IMR-90 (cell line): ENCODE data around the gene PAQR4. TPM values are rescaled to one million over a fixed set of nuclear protein-coding genes. Genes with fewer than 3 reads are reported as not detected.

Experiments
- ATAC-seq: fragments of 200-7000 bp; cut with Tn5 transposase; 2 replicates; pipeline ENCODE4 v1.9.1; 2020; ENCODE audit warnings: low read depth, mild to moderate bottlenecking, moderate library complexity
- BruUV-seq: library from RNA; stranded (reverse); fragments of 400-500 nt; replicated peaks from 2 replicates; lab custom pipeline; 2021; lab: Mats Ljungman, UMichigan
- CTCF ChIA-PET: fragments of 300-600 bp; formaldehyde crosslinking; extraction: SDS; loops from one replicate; lab custom pipeline; 2021; ENCODE audit warnings: antibody characterized with exemption; lab: Yijun Ruan, JAX
- POLR2A ChIA-PET: fragments of 300-600 bp; sonication (Branson Sonifier 250); formaldehyde crosslinking; loops from one replicate; lab custom pipeline; 2022; ENCODE audit warnings: antibody characterized with exemption; ENCODE audit not compliant: unreplicated experiment; lab: Charles Lee
- DNase-seq: peaks from one replicate; pipeline ENCODE4 v3.0.0; 2013
- H2AFZ ChIP-seq: replicated peaks from 2 replicates; pipeline ENCODE3; 2013; ENCODE audit warnings: low read length, mild to moderate bottlenecking; ENCODE audit not compliant: poor library complexity
- H2AK5ac ChIP-seq: 2 replicates; pipeline ENCODE4 v1.6.1; 2013; ENCODE audit warnings: low read depth, low read length, inconsistent platforms
- H2AK9ac ChIP-seq: replicated peaks from 2 replicates; pipeline ENCODE3; 2013; ENCODE audit warnings: mild to moderate bottlenecking, low read depth, low read length, moderate library complexity; ENCODE audit not compliant: poor library complexity
- H2BK120ac ChIP-seq: 2 replicates; pipeline ENCODE4 v1.6.1; 2013; ENCODE audit warnings: low read depth, low read length, inconsistent platforms
- H2BK15ac ChIP-seq: 3 replicates; pipeline ENCODE4 v1.6.1; 2013; ENCODE audit warnings: low read depth, low read length, inconsistent platforms
- H2BK20ac ChIP-seq: 2 replicates; pipeline ENCODE4 v1.6.1; 2013; ENCODE audit warnings: low read depth, mild to moderate bottlenecking, inconsistent platforms, low read length, moderate library complexity
- H2BK5ac ChIP-seq: 2 replicates; pipeline ENCODE4 v1.6.1; 2013; ENCODE audit warnings: mild to moderate bottlenecking, low read depth, low read length, inconsistent platforms; ENCODE audit not compliant: poor library complexity, severe bottlenecking
- H3K14ac ChIP-seq: replicated peaks from 2 replicates; pipeline ENCODE4 v1.6.1; 2013; ENCODE audit warnings: low read depth, low read length, inconsistent platforms
- H3K18ac ChIP-seq: 2 replicates; pipeline ENCODE4 v1.6.1; 2013; ENCODE audit warnings: low read depth, low read length, control low read depth
- H3K23ac ChIP-seq: 2 replicates; pipeline ENCODE4 v1.6.1; 2013; ENCODE audit warnings: low read depth, low read length, inconsistent platforms
- H3K27ac ChIP-seq: 2 replicates; pipeline ENCODE4 v1.5.1; 2013; ENCODE audit warnings: mild to moderate bottlenecking, control low read depth, low read length; ENCODE audit not compliant: insufficient read depth
- H3K27me3 ChIP-seq: 2 replicates; pipeline ENCODE4 v1.6.1; 2013; ENCODE audit warnings: low read length; ENCODE audit not compliant: control insufficient read depth, insufficient read depth
- H3K36me3 ChIP-seq: 2 replicates; pipeline ENCODE4 v1.6.1; 2013; ENCODE audit warnings: low read length, mixed read lengths; ENCODE audit not compliant: control insufficient read depth, insufficient read depth
- H3K4ac ChIP-seq: 2 replicates; pipeline ENCODE4 v1.6.1; 2013; ENCODE audit warnings: low read depth, low read length, inconsistent platforms
- H3K4me1 ChIP-seq: 2 replicates; pipeline ENCODE4 v1.6.1; 2013; ENCODE audit warnings: low read length, mixed read lengths; ENCODE audit not compliant: control insufficient read depth, insufficient read depth
- H3K4me2 ChIP-seq: 2 replicates; pipeline ENCODE4 v1.6.1; 2013; ENCODE audit warnings: low read depth, mild to moderate bottlenecking, control low read depth, low read length, moderate library complexity
- H3K4me3 ChIP-seq: 2 replicates; pipeline ENCODE4 v1.5.1; 2013; ENCODE audit warnings: low read depth, mild to moderate bottlenecking, control low read depth, low read length, moderate library complexity; ENCODE audit not compliant: insufficient read depth
- H3K56ac ChIP-seq: 2 replicates; pipeline ENCODE4 v1.6.1; 2013; ENCODE audit warnings: low read length, inconsistent platforms; ENCODE audit not compliant: insufficient read depth; ENCODE audit errors: extremely low read depth
- H3K79me1 ChIP-seq, 2 experiments: 2 replicates each; pipeline ENCODE4 v1.6.1; 2013; ENCODE audit warnings: low read length in 2 of 2, inconsistent platforms in 1 of 2, low read depth in 1 of 2
- H3K9ac ChIP-seq: 2 replicates; pipeline ENCODE4 v1.6.1; 2013; ENCODE audit warnings: low read depth, low read length, control low read depth
- H3K9me1 ChIP-seq: 2 replicates; pipeline ENCODE4 v1.6.1; 2013; ENCODE audit warnings: low read length, inconsistent platforms; ENCODE audit not compliant: insufficient read depth
- H3K9me3 ChIP-seq: 2 replicates; pipeline ENCODE4 v1.6.1; 2013; ENCODE audit warnings: low read length; ENCODE audit not compliant: control insufficient read depth, insufficient read depth
- H4K20me1 ChIP-seq: 2 replicates; pipeline ENCODE4 v1.6.1; 2013; ENCODE audit warnings: low read length, inconsistent platforms; ENCODE audit not compliant: insufficient read depth
- H4K5ac ChIP-seq: 2 replicates; pipeline ENCODE4 v1.6.1; 2013; ENCODE audit warnings: mild to moderate bottlenecking, low read depth, low read length, control low read depth
- H4K8ac ChIP-seq, 2 experiments: 2 replicates each; pipeline ENCODE4 v1.6.1; 2013; ENCODE audit warnings: low read depth in 2 of 2, low read length in 2 of 2, control low read depth in 1 of 2, inconsistent platforms in 1 of 2
- H4K91ac ChIP-seq: 2 replicates; pipeline ENCODE4 v1.6.1; 2013; ENCODE audit warnings: low read depth, low read length, inconsistent platforms; ENCODE audit not compliant: insufficient read depth
- BHLHE40 ChIP-seq: fragments of 150-350 bp; IDR thresholded peaks from 2 replicates; pipeline ENCODE4 v1.6.1; 2016; ENCODE audit warnings: mild to moderate bottlenecking, low read depth, low read length
- CEBPB ChIP-seq: IDR thresholded peaks from 2 replicates; pipeline ENCODE4 v1.6.1; 2012; ENCODE audit warnings: low read depth, low read length, improper control_type of control experiment
- CHD1 ChIP-seq: IDR thresholded peaks from 2 replicates; pipeline ENCODE4 v1.6.1; 2012; ENCODE audit warnings: low read depth, low read length, improper control_type of control experiment
- ELK1 ChIP-seq: fragments of 150-350 bp; IDR thresholded peaks from 2 replicates; pipeline ENCODE4 v1.6.1; 2016; ENCODE audit warnings: low read depth, mild to moderate bottlenecking, low read length, moderate library complexity, borderline replicate concordance
- FOS ChIP-seq: fragments of 150-350 bp; IDR thresholded peaks from 2 replicates; pipeline ENCODE4 v1.6.1; 2016; ENCODE audit warnings: low read depth, low read length
- MAZ ChIP-seq: IDR thresholded peaks from 2 replicates; pipeline ENCODE4 v1.6.1; 2012; ENCODE audit warnings: low read depth, mild to moderate bottlenecking, low read length, improper control_type of control experiment, moderate library complexity, borderline replicate concordance
- MXI1 ChIP-seq: IDR thresholded peaks from 2 replicates; pipeline ENCODE4 v1.6.1; 2012; ENCODE audit warnings: low read depth, mild to moderate bottlenecking, low read length, moderate library complexity, borderline replicate concordance
- RAD21 ChIP-seq: IDR thresholded peaks from 2 replicates; pipeline ENCODE4 v1.6.1; 2012; ENCODE audit warnings: low read length, improper control_type of control experiment
- RCOR1 ChIP-seq: IDR thresholded peaks from 2 replicates; pipeline ENCODE4 v1.6.1; 2012; ENCODE audit warnings: mild to moderate bottlenecking, low read length, improper control_type of control experiment; ENCODE audit not compliant: insufficient replicate concordance
- SMC3 ChIP-seq: fragments of 150-350 bp; IDR thresholded peaks from 2 replicates; pipeline ENCODE4 v1.6.1; 2016; ENCODE audit warnings: low read depth, mild to moderate bottlenecking, antibody characterized with exemption, low read length, moderate library complexity
- USF2 ChIP-seq: fragments of 150-350 bp; IDR thresholded peaks from 2 replicates; pipeline ENCODE4 v1.6.1; 2017; ENCODE audit warnings: mild to moderate bottlenecking, antibody characterized with exemption, low read length, low read depth
- WGBS, 2 experiments: methylation state at CpG; one replicate each; pipeline versions ENCODE4 v1.1.5 to v1.1.7; 2013; ENCODE audit warnings: missing lambda C conversion rate in 2 of 2; ENCODE audit not compliant: insufficient read length in 1 of 2; ENCODE audit errors: extremely low coverage in 2 of 2; 5-methylcytosine and 5-hydroxymethylcytosine counted together
- dilution Hi-C: fragments of 300-500 bp; cut with HindIII; formaldehyde crosslinking; loops from one replicate; pipeline ENCODE4 v1.14.3; 2018; ENCODE audit warnings: low sequenced_read_pairs; ENCODE audit not compliant: unreplicated experiment
- in situ Hi-C: fragments of 300-500 bp; cut with MboI; formaldehyde crosslinking; loops from 3 replicates; pipeline ENCODE4 v1.14.3; 2019; ENCODE audit warnings: low sequenced_read_pairs, inconsistent platforms, mixed read lengths
- intact Hi-C: fragments of 100-400 bp; cut with micrococcal nuclease; formaldehyde crosslinking; loops from 2 replicates; pipeline ENCODE4 v1.10.0; 2022
- polyA plus RNA-seq, 3 experiments: library from polyadenylated mRNA; depleted of rRNA; stranded (reverse); fragments of >200 nt; gene quantifications; 2 replicates each; pipeline ENCODE4 v1.2.3, GENCODE V29; 2012; ENCODE audit warnings: low replicate concordance in 1 of 3
- total RNA-seq: library from RNA; depleted of rRNA; stranded (reverse); fragments of >200 nt; gene quantifications from 2 replicates; pipeline ENCODE4 v1.2.3, GENCODE V29; 2012

The PAQR4 gene
- total and polyA plus RNA-seq, 2 of the 4 experiments (the other 2 are of a cell fraction) = 2.2 to 10.0 TPM

GRCh38 chr16:2938206-2938605, 30.9 kb upstream of the PAQR4 start:
- ATAC-seq (no peak), DNase-seq (no peak)
- Histone ChIP-seq H4K20me1 (no peaks in the 10 kb centered on the region), H2BK15ac (no peak overlapping the region), H3K14ac (no peak overlapping the region), H3K79me1 (no peaks in the 10 kb centered on the region), H3K9me1 (no peaks in the 10 kb centered on the region), H2AFZ (no peak overlapping the region), H4K8ac (no peak overlapping the region), H3K4me1 (no peaks in the 10 kb centered on the region), H2BK20ac (no peak overlapping the region), H3K4ac (no peak overlapping the region), H4K91ac (no peak overlapping the region), H3K9ac (no peak overlapping the region), H2BK5ac (no peak overlapping the region), H3K18ac (no peak overlapping the region), H3K56ac (no peak overlapping the region), H2AK9ac (no peak overlapping the region), H3K36me3 (peaks cover 76% of the 10 kb centered on the region), H2AK5ac (no peak overlapping the region), H3K9me3 (no peaks in the 10 kb centered on the region), H3K27ac (no peak overlapping the region), H3K4me3 (no peak overlapping the region), H2BK120ac (no peak overlapping the region), H4K5ac (no peak overlapping the region), H3K23ac (no peak overlapping the region), H3K4me2 (no peak overlapping the region), H3K27me3 (no peaks in the 10 kb centered on the region)
- no TSS peak for BruUV-seq
- no peak for TF ChIP-seq CHD1
- no peak for TF ChIP-seq ELK1
- no peak for TF ChIP-seq RAD21
- no peak for TF ChIP-seq RCOR1
- TF ChIP-seq CEBPB = no peak
- no peak for TF ChIP-seq MXI1
- no peak for TF ChIP-seq BHLHE40
- TF ChIP-seq FOS = no peak
- TF ChIP-seq USF2 = no peak
- TF ChIP-seq MAZ = no peak
- no peak for TF ChIP-seq SMC3
- WGBS, 2 experiments = 100% methylated on average over 5 of the region's 12 CpGs; no CpG with 5 or more reads in 1 of the 2 experiments
- in situ Hi-C loops (no loop called here), intact Hi-C loops (no loop called here), dilution Hi-C loops (no loop called here)
- ChIA-PET CTCF (no interaction called here), POLR2A (no interaction called here)
